HepG2 (cell line): ENCODE results near the gene ZMYND8. TPM values are rescaled to one million over a fixed set of nuclear protein-coding genes. Genes with fewer than 3 reads are reported as not detected.

Experiments
- EED ChIP-seq: sonication (generic); formaldehyde crosslinking; IDR thresholded peaks from 2 replicates; pipeline ENCODE4 v1.5.0; 2020; ENCODE audit warnings: mild to moderate bottlenecking, missing genetic modification reagents
- EP300 ChIP-seq, 3 experiments: sonication (generic) in 1 of 3; formaldehyde crosslinking in 1 of 3; IDR thresholded peaks; 2 replicates each; pipeline versions ENCODE4 v1.5.1 to v1.6.1; 2011 to 2020; ENCODE audit warnings: low read depth in 2 of 3, low read length in 2 of 3, borderline replicate concordance in 1 of 3, improper control_type of control experiment in 1 of 3, mild to moderate bottlenecking in 1 of 3, missing genetic modification reagents in 1 of 3, moderate library complexity in 1 of 3
- GPN1 ChIP-seq: sonication (generic); formaldehyde crosslinking; IDR thresholded peaks from 2 replicates; pipeline ENCODE4 v1.5.1; 2020; ENCODE audit warnings: missing genetic modification reagents, borderline replicate concordance
- HNF4A ChIP-seq: sonication (generic); formaldehyde crosslinking; IDR thresholded peaks from 2 replicates; pipeline ENCODE4 v1.4.0; 2020; ENCODE audit warnings: missing genetic modification reagents
- HOXA3 ChIP-seq: sonication (generic); formaldehyde crosslinking; IDR thresholded peaks from 2 replicates; pipeline ENCODE4 v1.5.0; 2020; ENCODE audit warnings: missing genetic modification reagents
- MXD4 ChIP-seq: IDR thresholded peaks from 2 replicates; pipeline ENCODE4 v1.6.1; 2016; ENCODE audit warnings: mild to moderate bottlenecking, missing biosample characterization, missing genetic modification reagents
- NFIB ChIP-seq: sonication (generic); formaldehyde crosslinking; IDR thresholded peaks from 2 replicates; pipeline ENCODE4 v1.9.0; 2021; ENCODE audit warnings: missing genetic modification reagents, mild to moderate bottlenecking, borderline replicate concordance
- RXRA ChIP-seq: sonication (generic); formaldehyde crosslinking; IDR thresholded peaks from 2 replicates; pipeline ENCODE4 v1.5.1; 2020; ENCODE audit warnings: missing genetic modification reagents
- SIN3A ChIP-seq: IDR thresholded peaks from 2 replicates; pipeline ENCODE4 v1.6.1; 2011; ENCODE audit warnings: low read depth, mild to moderate bottlenecking, control low read depth, low read length, borderline replicate concordance
- SOX6 ChIP-seq, 2 experiments: fragments of 450-650 bp in 1 of 2; sonication (generic) in 1 of 2; formaldehyde crosslinking in 1 of 2; IDR thresholded peaks; 2 replicates each; pipeline versions ENCODE4 v1.4.0 to v1.6.1; 2017 to 2020; ENCODE audit warnings: antibody characterized with exemption in 1 of 2, mild to moderate bottlenecking in 1 of 2, missing genetic modification reagents in 1 of 2
- ZMAT3 ChIP-seq: sonication (generic); formaldehyde crosslinking; conservative IDR thresholded peaks from 2 replicates; pipeline ENCODE4 v1.7.0; 2021; ENCODE audit warnings: missing genetic modification reagents
- ZNF44 ChIP-seq: sonication (generic); formaldehyde crosslinking; IDR thresholded peaks from 2 replicates; pipeline ENCODE4 v1.5.1; 2020; ENCODE audit warnings: mild to moderate bottlenecking, missing genetic modification reagents
- ZNF883 ChIP-seq: sonication (generic); formaldehyde crosslinking; IDR thresholded peaks from 2 replicates; pipeline ENCODE4 v1.5.1; 2020; ENCODE audit warnings: mild to moderate bottlenecking, missing genetic modification reagents; ENCODE audit errors: not compliant biosample characterization
- ZSCAN25 ChIP-seq: sonication (generic); formaldehyde crosslinking; IDR thresholded peaks from 2 replicates; pipeline ENCODE4 v1.8.0; 2022; ENCODE audit warnings: mild to moderate bottlenecking, missing genetic modification reagents
- ZSCAN31 ChIP-seq: sonication (generic); formaldehyde crosslinking; IDR thresholded peaks from 2 replicates; pipeline ENCODE4 v1.5.0; 2020; ENCODE audit warnings: low read depth, mild to moderate bottlenecking, missing genetic modification reagents
- polyA plus RNA-seq, 8 experiments: library from polyadenylated mRNA; depleted of rRNA in 3 of 8; stranded (reverse) in 7 of 8; unstranded in 1 of 8; fragments of >200 nt; fragmentation: Illumina TruSeq in 4 of 8; extraction: Trizol in 4 of 8; gene quantifications; 2 replicates each; pipeline versions ENCODE4 v1.2.1 to v1.2.3, GENCODE V29; 2011 to 2016; ENCODE audit warnings: low read depth in 4 of 8, missing spikeins in 1 of 8, mixed read lengths in 1 of 8; ENCODE audit not compliant: insufficient read depth in 1 of 8
- total RNA-seq, 5 experiments: library from RNA; depleted of rRNA; stranded (reverse); fragments of >200 nt; fragmentation: Illumina TruSeq; extraction: Trizol; gene quantifications; 2 replicates each; pipeline ENCODE4 v1.2.3, GENCODE V29; 2016; ENCODE audit warnings: low read depth in 1 of 5
- TF ChIP-seq, protein P1 (sequence below): sonication (generic); formaldehyde crosslinking; IDR thresholded peaks from 2 replicates; pipeline ENCODE4 v1.8.1; 2023; ENCODE audit warnings: mild to moderate bottlenecking, missing genetic modification reagents
- TF ChIP-seq, protein P2 (sequence below): sonication (generic); formaldehyde crosslinking; IDR thresholded peaks from 2 replicates; pipeline ENCODE4 v1.4.0; 2020; ENCODE audit warnings: missing genetic modification reagents
- TF ChIP-seq, protein P3 (sequence below): sonication (generic); formaldehyde crosslinking; IDR thresholded peaks from 2 replicates; pipeline ENCODE4 v1.9.0; 2022; ENCODE audit warnings: low read depth, missing genetic modification reagents
- TF ChIP-seq, protein P4 (sequence below): sonication (generic); formaldehyde crosslinking; IDR thresholded peaks from 2 replicates; pipeline ENCODE4 v1.5.0; 2020; ENCODE audit warnings: mild to moderate bottlenecking, missing genetic modification reagents

The ZMYND8 gene
- total and polyA plus RNA-seq, 2 of the 13 experiments (the other 11 are each of a cell fraction or from before 2014, with no cell fraction given): 53.9 to 84.7 TPM

DNA sequence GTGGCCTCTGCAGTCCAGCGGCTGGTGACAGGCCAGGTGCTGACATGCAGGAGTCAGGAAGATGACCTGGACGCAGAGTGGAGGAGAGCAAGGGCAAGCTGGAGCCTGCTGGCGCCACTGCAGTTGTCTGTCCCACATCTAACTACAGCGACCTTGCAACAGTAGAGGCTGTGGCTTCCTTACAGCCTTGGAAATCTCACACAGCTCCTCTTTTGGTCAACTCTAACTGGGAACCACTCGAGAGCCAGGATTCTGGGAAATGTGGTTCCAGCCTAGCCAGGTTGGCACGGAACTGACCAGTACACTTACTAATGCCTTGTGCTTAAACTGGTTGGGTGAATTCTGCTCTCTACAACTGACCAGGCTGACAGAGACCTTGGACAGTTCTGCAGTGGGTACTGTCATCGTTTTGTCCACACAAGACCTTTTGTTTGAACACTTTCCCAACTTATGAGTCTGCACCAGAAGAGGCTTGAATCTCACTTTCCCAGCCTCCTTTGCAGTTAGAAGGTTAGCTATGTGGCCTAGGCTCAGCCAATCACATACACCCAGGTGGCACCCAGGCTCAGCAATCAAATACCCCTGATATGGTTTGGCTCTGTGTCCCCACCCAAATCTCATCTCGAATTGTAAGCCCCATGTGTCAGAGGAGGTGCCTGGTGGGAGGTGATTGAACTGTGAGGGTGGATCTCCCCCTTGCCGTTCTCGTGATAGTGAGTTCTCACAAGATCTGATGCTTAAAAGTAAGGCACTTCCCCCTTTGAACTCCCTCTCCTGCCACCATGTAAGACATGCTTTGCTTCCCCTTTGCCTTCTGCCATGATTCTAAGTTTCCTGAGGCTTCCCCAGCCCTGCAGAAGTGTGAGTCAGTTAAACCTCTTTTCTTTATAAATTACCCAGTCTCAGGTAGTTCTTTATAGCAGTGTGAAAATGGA is 153.5 kb downstream of the ZMYND8 start (continued):
- TF ChIP-seq EP300 (IDR thresholded peaks at IDR 0.05; ENCODE audit: low read depth in 2 of 2, low read length in 2 of 2): peak in 1 of 2 experiments; percentile 4; a peak in 2 of 4 replicates
- no peak; the same call in 1 of the 2 replicates for TF ChIP-seq EP300 (CRISPR knock-in tag; IDR thresholded peaks at IDR 0.05; ENCODE audit: borderline replicate concordance)
- TF ChIP-seq, protein P1, sequence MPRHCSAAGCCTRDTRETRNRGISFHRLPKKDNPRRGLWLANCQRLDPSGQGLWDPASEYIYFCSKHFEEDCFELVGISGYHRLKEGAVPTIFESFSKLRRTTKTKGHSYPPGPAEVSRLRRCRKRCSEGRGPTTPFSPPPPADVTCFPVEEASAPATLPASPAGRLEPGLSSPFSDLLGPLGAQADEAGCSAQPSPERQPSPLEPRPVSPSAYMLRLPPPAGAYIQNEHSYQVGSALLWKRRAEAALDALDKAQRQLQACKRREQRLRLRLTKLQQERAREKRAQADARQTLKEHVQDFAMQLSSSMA (CRISPR knock-in tag): 0 out of 2 replicates have a peak, but pooled peaks have one; percentile 20
- TF ChIP-seq ZMAT3 (CRISPR knock-in tag): peak; percentile 46; the same call in 1 of the 2 replicates
- TF ChIP-seq ZNF44 (CRISPR knock-in tag): peak; percentile 66; the same call in 1 of the 2 replicates
- TF ChIP-seq NFIB (CRISPR knock-in tag): peak; percentile 89
- TF ChIP-seq MXD4: no peak
- peak; percentile 76; the same call in 1 of the 2 replicates for TF ChIP-seq GPN1
- TF ChIP-seq ZNF883 (CRISPR knock-in tag): peak; percentile 71
- TF ChIP-seq SIN3A: peak; percentile 76; the same call in 1 of the 2 replicates
- peak; percentile 40; the same call in 1 of the 2 replicates for TF ChIP-seq RXRA (CRISPR knock-in tag)
- TF ChIP-seq ZSCAN31 (CRISPR knock-in tag): 0 out of 2 replicates have a peak, but pooled peaks have one; percentile 19
- TF ChIP-seq, protein P2, sequence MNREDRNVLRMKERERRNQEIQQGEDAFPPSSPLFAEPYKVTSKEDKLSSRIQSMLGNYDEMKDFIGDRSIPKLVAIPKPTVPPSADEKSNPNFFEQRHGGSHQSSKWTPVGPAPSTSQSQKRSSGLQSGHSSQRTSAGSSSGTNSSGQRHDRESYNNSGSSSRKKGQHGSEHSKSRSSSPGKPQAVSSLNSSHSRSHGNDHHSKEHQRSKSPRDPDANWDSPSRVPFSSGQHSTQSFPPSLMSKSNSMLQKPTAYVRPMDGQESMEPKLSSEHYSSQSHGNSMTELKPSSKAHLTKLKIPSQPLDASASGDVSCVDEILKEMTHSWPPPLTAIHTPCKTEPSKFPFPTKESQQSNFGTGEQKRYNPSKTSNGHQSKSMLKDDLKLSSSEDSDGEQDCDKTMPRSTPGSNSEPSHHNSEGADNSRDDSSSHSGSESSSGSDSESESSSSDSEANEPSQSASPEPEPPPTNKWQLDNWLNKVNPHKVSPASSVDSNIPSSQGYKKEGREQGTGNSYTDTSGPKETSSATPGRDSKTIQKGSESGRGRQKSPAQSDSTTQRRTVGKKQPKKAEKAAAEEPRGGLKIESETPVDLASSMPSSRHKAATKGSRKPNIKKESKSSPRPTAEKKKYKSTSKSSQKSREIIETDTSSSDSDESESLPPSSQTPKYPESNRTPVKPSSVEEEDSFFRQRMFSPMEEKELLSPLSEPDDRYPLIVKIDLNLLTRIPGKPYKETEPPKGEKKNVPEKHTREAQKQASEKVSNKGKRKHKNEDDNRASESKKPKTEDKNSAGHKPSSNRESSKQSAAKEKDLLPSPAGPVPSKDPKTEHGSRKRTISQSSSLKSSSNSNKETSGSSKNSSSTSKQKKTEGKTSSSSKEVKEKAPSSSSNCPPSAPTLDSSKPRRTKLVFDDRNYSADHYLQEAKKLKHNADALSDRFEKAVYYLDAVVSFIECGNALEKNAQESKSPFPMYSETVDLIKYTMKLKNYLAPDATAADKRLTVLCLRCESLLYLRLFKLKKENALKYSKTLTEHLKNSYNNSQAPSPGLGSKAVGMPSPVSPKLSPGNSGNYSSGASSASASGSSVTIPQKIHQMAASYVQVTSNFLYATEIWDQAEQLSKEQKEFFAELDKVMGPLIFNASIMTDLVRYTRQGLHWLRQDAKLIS (CRISPR knock-in tag): no peak
- TF ChIP-seq ZSCAN25 (CRISPR knock-in tag): peak; percentile 69; the same call in 1 of the 2 replicates
- TF ChIP-seq SOX6 (IDR thresholded peaks at IDR 0.05): no peak
- peak; percentile 53; the same call in 1 of the 2 replicates for TF ChIP-seq SOX6 (CRISPR knock-in tag; IDR thresholded peaks at IDR 0.05)
- no peak for TF ChIP-seq EED
- TF ChIP-seq, protein P3, sequence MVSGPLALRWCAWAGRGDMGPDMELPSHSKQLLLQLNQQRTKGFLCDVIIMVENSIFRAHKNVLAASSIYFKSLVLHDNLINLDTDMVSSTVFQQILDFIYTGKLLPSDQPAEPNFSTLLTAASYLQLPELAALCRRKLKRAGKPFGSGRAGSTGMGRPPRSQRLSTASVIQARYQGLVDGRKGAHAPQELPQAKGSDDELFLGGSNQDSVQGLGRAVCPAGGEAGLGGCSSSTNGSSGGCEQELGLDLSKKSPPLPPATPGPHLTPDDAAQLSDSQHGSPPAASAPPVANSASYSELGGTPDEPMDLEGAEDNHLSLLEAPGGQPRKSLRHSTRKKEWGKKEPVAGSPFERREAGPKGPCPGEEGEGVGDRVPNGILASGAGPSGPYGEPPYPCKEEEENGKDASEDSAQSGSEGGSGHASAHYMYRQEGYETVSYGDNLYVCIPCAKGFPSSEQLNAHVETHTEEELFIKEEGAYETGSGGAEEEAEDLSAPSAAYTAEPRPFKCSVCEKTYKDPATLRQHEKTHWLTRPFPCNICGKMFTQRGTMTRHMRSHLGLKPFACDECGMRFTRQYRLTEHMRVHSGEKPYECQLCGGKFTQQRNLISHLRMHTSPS (CRISPR knock-in tag): peak; percentile 70; the same call in 1 of the 2 replicates
- 0 out of 2 replicates have a peak, but pooled peaks have one; percentile 18 for TF ChIP-seq HNF4A (CRISPR knock-in tag)
- 0 out of 2 replicates have a peak, but pooled peaks have one; percentile 35 for TF ChIP-seq HOXA3 (CRISPR knock-in tag)
- TF ChIP-seq, protein P4, sequence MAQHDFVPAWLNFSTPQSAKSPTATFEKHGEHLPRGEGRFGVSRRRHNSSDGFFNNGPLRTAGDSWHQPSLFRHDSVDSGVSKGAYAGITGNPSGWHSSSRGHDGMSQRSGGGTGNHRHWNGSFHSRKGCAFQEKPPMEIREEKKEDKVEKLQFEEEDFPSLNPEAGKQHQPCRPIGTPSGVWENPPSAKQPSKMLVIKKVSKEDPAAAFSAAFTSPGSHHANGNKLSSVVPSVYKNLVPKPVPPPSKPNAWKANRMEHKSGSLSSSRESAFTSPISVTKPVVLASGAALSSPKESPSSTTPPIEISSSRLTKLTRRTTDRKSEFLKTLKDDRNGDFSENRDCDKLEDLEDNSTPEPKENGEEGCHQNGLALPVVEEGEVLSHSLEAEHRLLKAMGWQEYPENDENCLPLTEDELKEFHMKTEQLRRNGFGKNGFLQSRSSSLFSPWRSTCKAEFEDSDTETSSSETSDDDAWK: no peak
